ENCODE data around the gene COL13A1. TPM values are rescaled to one million over a fixed set of nuclear protein-coding genes. Genes with fewer than 3 reads are reported as not detected.

The COL13A1 gene
- total and polyA plus RNA-seq, 2 of the 8 experiments (the other 6 are each of a cell fraction or from before 2014, with no cell fraction given) = 2.6 to 5.2 TPM

DNA sequence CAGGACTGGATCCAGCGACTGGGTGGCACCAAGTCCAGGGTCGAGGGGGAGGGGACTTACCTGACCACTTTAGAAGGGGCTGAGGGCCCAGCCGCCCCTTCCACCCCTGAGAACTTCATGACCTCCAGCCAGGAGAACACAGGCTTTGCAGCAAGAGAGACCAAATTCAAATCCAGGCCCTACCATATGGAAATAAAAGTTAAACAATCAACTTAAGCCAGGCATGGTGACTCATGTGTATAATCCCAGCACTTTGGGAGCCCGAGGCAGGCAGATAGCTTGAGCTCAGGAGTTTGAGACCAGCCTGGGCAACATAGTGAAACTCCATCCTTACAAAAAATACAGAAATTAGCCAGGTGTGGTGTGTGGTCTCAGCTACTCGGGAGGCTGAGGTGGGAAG, 61.9 kb downstream of the COL13A1 start (continued):
- TF ChIP-seq, protein P1, sequence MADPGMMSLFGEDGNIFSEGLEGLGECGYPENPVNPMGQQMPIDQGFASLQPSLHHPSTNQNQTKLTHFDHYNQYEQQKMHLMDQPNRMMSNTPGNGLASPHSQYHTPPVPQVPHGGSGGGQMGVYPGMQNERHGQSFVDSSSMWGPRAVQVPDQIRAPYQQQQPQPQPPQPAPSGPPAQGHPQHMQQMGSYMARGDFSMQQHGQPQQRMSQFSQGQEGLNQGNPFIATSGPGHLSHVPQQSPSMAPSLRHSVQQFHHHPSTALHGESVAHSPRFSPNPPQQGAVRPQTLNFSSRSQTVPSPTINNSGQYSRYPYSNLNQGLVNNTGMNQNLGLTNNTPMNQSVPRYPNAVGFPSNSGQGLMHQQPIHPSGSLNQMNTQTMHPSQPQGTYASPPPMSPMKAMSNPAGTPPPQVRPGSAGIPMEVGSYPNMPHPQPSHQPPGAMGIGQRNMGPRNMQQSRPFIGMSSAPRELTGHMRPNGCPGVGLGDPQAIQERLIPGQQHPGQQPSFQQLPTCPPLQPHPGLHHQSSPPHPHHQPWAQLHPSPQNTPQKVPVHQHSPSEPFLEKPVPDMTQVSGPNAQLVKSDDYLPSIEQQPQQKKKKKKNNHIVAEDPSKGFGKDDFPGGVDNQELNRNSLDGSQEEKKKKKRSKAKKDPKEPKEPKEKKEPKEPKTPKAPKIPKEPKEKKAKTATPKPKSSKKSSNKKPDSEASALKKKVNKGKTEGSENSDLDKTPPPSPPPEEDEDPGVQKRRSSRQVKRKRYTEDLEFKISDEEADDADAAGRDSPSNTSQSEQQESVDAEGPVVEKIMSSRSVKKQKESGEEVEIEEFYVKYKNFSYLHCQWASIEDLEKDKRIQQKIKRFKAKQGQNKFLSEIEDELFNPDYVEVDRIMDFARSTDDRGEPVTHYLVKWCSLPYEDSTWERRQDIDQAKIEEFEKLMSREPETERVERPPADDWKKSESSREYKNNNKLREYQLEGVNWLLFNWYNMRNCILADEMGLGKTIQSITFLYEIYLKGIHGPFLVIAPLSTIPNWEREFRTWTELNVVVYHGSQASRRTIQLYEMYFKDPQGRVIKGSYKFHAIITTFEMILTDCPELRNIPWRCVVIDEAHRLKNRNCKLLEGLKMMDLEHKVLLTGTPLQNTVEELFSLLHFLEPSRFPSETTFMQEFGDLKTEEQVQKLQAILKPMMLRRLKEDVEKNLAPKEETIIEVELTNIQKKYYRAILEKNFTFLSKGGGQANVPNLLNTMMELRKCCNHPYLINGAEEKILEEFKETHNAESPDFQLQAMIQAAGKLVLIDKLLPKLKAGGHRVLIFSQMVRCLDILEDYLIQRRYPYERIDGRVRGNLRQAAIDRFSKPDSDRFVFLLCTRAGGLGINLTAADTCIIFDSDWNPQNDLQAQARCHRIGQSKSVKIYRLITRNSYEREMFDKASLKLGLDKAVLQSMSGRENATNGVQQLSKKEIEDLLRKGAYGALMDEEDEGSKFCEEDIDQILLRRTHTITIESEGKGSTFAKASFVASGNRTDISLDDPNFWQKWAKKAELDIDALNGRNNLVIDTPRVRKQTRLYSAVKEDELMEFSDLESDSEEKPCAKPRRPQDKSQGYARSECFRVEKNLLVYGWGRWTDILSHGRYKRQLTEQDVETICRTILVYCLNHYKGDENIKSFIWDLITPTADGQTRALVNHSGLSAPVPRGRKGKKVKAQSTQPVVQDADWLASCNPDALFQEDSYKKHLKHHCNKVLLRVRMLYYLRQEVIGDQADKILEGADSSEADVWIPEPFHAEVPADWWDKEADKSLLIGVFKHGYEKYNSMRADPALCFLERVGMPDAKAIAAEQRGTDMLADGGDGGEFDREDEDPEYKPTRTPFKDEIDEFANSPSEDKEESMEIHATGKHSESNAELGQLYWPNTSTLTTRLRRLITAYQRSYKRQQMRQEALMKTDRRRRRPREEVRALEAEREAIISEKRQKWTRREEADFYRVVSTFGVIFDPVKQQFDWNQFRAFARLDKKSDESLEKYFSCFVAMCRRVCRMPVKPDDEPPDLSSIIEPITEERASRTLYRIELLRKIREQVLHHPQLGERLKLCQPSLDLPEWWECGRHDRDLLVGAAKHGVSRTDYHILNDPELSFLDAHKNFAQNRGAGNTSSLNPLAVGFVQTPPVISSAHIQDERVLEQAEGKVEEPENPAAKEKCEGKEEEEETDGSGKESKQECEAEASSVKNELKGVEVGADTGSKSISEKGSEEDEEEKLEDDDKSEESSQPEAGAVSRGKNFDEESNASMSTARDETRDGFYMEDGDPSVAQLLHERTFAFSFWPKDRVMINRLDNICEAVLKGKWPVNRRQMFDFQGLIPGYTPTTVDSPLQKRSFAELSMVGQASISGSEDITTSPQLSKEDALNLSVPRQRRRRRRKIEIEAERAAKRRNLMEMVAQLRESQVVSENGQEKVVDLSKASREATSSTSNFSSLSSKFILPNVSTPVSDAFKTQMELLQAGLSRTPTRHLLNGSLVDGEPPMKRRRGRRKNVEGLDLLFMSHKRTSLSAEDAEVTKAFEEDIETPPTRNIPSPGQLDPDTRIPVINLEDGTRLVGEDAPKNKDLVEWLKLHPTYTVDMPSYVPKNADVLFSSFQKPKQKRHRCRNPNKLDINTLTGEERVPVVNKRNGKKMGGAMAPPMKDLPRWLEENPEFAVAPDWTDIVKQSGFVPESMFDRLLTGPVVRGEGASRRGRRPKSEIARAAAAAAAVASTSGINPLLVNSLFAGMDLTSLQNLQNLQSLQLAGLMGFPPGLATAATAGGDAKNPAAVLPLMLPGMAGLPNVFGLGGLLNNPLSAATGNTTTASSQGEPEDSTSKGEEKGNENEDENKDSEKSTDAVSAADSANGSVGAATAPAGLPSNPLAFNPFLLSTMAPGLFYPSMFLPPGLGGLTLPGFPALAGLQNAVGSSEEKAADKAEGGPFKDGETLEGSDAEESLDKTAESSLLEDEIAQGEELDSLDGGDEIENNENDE (IDR thresholded peaks at IDR 0.05; ENCODE audit: insufficient replicate concordance, low read length) = no peak
- TF ChIP-seq CTBP2 (IDR thresholded peaks at IDR 0.05; ENCODE audit: borderline replicate concordance, insufficient read depth, insufficient read length, low read length) (no peak), TCF12 (IDR thresholded peaks at IDR 0.05; ENCODE audit: low read depth, low read length) (no peak), SP2 (IDR thresholded peaks at IDR 0.05; ENCODE audit: low read length) (no peak)
- TF ChIP-seq, protein P2, sequence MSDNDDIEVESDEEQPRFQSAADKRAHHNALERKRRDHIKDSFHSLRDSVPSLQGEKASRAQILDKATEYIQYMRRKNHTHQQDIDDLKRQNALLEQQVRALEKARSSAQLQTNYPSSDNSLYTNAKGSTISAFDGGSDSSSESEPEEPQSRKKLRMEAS (IDR thresholded peaks at IDR 0.05) = no peak
- TF ChIP-seq, protein P3, sequence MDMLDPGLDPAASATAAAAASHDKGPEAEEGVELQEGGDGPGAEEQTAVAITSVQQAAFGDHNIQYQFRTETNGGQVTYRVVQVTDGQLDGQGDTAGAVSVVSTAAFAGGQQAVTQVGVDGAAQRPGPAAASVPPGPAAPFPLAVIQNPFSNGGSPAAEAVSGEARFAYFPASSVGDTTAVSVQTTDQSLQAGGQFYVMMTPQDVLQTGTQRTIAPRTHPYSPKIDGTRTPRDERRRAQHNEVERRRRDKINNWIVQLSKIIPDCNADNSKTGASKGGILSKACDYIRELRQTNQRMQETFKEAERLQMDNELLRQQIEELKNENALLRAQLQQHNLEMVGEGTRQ (IDR thresholded peaks at IDR 0.05; ENCODE audit: low read length) = no peak

Data from H1 (cell line).